Stimulated activated CD4-positive, alpha-beta T cell treated with anti-CD3 and anti-CD28 coated beads, Interleukin-1b, Interleukin-23, amount 100 ng/mL, for 48 hours (primary cell): Measurements from ENCODE around the gene ITPKB.
"Not testable (repeated sequence)": the region's sequence is repeated elsewhere in the genome, so short reads cannot be mapped to it uniquely, and the experiment has no call there.

Source experiments
- DNase-seq: peaks from one replicate; pipeline ENCODE4 v3.0.0-alpha.2; 2020

ITPKB gene

DNA sequence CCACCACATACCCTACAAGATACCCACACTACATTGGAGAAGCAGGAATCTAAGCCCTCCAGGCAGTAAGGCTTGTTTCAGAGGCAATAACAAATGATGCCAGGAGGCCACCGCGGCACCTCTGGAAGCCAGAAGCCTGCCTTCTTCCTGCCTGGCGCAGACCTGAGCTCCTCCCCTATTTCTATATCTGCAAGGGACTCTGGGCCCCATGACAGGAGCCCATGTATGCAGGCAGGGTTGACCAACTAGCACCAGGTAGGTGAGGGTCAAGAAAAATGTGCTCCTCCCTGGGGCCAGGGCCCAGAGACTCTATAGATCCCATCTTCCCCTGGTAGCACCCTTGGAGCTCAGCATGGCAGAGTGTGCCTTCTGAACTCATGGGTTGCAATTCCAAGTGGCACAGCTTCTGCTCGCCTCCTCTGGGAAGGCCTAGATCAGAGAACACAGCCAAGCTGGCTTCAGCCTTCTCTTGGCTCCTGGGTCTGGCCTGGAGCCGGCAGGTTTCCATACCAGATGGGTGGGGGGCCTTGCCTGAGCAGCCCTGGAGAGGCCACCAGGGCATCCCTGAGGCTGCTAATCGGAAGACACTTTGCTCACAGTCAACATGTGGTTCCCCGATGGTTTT, 105.4 kb downstream of the ITPKB start:
- DNase-seq: no peak

GRCh38 chr1:226632922-226633351, 106.1 kb downstream of the ITPKB start:
- DNase-seq: peak; percentile 55

- no peak for DNase-seq
Measured at GRCh38 chr1:226632169-226632879, 106.8 kb downstream of the ITPKB start.

GRCh38 chr1:226631229-226632000, 107.7 kb downstream of the ITPKB start:
- DNase-seq: no peak

DNA sequence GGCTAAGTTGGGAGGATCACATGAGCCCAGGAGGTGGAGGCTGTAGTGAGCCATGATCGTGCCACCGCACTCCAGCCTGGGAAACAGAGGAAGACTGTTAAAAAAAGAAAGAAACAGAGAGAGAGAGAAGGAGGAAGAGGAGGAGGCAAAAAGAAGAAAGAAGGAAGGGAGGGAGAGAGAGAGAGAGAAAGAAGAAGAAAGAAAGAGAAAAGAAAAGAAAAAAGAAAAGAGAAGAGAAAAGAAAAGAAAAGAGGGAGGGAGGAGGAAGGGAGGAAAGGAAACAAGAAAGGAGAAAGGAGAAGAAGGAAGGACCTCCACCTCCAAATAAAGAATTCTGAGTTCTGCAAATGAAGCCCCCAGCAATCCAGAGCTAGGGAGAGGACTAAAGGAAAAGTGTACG, 108.5 kb downstream of the ITPKB start:
- no peak for DNase-seq

DNA sequence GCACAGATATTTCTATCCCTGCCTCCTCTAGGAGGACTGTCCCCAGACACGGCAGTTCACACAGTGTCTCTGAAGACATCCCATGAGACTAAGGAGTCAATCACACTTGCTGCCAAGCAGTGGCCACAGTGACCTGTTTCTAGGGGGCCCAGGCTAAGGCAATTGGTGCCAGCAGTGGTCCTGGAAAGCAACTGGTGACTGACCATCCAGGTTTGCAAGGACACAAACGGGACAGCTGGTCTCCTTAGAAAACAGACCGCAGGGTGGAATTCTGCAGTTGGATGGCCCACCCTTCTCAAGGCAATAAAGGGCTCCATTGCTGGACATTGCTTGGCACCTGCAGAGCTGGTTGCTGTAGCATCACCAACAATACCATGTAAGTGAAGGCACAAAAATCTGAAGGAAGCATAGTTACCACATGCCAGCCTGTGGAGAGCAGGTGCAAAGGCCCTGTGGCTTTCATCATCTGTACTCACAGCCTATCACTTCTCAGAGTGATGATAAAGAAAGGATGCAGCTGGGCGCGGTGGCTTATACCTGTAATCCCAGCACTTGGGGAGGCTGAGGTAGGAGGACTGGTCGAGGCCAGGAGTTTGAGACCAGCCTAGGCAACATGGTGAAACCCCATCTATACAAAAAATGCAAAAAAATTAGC, 109.1 kb downstream of the ITPKB start:
- DNase-seq: no peak

- DNase-seq: no peak
Measured at GRCh38 chr1:226629210-226629895, 109.7 kb downstream of the ITPKB start.

DNA sequence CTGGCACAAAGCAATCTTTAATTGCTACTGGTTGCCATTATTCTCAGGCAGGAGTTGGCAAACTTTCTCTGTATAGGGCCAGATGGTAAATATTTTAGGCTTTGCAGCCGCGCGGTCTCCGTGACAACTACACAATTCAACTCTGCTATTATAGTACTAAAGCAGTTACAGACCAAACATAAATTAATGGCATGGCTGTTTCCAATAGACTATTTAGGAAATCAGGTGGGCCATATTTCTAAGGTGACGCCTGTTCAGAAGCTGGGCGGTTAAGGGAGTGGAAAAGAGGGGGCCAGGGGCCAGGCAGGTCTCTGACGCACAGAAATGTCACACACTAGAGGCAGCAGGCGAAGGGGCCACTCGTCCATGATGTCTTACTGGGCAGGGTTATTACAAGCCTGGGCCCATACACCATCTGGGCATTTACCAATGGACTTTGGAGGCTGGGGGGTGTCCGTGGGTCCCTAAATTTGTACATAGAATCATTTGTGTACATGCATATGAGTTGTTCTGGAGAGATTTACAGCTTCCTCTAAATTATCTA, 110.4 kb downstream of the ITPKB start:
- DNase-seq: no peak

DNA sequence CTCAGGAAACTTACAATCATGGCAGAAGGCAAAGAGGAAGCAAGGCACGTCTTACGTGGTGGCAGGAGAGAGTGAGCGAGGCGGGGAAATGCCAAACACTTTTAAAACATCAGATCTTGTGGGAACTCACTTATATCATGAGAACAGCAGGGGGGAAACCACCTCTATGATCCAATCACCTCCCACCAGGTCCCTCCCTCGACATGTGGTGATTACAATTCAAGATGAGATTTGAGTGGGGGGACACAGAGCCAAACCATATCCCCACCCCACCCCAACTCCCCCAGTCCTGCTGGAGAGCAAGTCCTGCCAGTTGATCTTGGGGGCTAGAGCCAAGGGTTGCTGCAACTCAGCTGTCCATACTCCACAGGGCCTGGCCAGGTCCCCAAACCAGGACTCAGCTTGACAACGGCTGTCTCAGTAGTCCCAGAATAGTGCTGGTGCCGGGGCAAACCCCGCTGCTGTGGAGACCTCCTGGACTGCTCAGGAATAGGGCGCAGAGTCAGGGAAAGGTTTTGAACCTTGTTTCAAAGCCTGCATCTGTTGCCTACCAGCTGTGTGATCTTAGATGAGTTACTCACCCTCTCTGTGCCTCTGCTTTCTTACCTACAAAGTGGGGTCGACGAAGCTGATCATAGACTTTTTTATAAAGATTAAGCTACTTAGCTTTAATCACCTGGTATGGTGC, 111.0 kb downstream of the ITPKB start:
- DNase-seq: peak; percentile 32

GRCh38 chr1:226627050-226627755, 111.9 kb downstream of the ITPKB start:
- no peak for DNase-seq

DNA sequence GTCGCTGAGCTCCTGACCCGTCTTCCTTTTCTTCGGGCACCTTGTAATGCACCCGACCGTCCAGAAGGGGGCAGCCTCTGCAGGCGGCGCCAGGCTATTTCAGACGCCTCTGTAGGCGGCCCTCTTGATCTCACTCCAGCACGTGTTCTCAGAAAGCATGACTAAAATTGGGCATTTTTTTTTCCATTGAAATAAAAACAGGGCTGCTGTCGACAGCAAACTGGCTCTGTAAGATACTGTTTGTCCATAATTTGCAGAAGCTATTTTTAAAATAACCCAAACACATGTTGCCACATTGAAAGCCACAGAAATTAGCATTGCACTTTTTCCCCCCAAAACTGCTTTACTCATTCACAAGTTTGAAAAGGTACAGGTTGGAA, 112.5 kb downstream of the ITPKB start:
- DNase-seq: peak; percentile 87

DNA sequence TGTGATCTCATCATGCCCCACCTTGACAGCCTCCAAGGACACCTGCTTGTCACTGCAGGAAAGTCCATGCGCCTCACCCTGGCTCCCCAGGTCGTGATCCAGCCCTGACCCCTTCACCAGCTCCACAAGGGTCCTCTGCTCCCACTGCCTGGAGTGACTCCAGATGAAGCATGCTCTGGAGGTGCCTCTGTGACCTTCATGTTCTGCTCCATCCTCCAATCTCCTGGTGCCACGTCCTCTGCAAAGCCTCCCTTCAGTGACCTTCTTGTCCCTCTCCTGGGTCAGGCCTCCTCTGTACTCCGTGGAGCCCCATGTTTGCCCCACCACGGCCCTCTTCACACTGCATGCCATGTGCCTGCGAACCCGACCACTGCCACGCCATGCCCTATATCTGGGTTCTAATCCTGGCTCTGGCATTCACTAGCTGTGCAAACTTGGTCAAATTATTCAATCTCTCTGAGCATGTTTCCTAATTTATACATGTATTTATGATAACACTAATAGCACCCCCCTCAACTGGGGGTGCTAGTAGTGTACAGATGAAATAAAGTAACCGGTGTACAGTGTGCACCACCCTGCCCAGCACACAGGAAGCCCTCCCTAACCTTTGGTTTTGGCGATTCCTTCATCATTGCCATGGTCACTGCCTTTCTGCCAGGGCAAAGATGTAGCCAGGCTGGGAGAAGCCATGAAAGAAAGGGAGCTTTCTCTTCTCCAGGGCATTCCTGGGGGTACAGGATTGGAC, 113.1 kb downstream of the ITPKB start:
- DNase-seq: no peak

DNA sequence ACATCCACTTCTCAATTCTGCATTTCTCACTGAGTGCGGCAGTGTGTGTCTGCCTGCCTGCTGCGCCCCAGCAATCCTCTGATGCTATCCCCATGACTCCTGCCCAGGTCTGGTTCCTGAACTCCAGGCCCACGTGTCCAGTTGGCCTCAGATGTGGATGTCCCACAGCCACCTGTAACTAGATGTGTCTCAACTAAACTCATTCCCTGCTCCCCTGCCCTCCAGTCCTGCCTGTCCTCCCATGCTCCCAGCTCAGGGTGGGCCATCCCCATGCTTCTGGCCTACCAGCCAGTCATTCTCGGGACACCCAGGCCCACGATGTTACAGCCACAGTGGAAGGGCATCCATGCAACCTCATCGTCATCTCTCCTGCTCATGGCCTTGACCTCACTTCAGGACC, 113.8 kb downstream of the ITPKB start:
- DNase-seq: no peak

- no peak for DNase-seq
Measured at GRCh38 chr1:226624526-226624925, 114.6 kb downstream of the ITPKB start.

- DNase-seq: no peak
Measured at GRCh38 chr1:226622012-226622411, 117.1 kb downstream of the ITPKB start.

GRCh38 chr1:226619031-226619430, 120.1 kb downstream of the ITPKB start:
- no peak for DNase-seq

- DNase-seq: no peak
Measured at GRCh38 chr1:226618380-226618779, 120.7 kb downstream of the ITPKB start.

GRCh38 chr1:226617719-226618118, 121.4 kb downstream of the ITPKB start:
- not testable (repeated sequence) for DNase-seq

GRCh38 chr1:226617109-226617508, 122.0 kb downstream of the ITPKB start:
- DNase-seq: no peak

DNA sequence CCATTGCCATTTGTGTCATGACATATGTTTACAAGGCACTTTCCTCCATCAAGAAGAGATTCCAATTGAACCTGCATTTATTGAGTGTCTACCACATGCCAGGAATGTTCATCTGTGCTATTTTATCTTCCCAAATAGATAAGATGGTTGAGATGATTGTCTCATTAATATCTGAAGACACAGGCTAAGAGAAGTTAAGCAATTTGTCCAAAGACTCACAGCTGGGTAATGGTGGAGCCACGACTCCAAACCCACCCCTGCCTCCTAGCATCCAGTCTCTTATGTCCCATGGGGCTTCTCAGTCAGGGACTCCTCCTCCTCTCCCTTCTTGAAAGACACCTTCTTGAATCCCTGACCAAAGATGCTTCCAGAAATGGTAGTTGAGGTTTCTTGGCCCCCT, 122.4 kb downstream of the ITPKB start:
- DNase-seq: no peak

GRCh38 chr1:226615876-226616275, 123.2 kb downstream of the ITPKB start:
- no peak for DNase-seq
